ENCODE data around the gene DGCR8. TPM values are rescaled to one million over a fixed set of nuclear protein-coding genes. Genes with fewer than 3 reads are reported as not detected.
"Not testable (repeated sequence)": the region's sequence is repeated elsewhere in the genome, so short reads cannot be mapped to it uniquely, and the experiment has no call there.

DGCR8 gene
- total RNA-seq, 1 donor from 2014 or later, result 30.5 TPM

DNA sequence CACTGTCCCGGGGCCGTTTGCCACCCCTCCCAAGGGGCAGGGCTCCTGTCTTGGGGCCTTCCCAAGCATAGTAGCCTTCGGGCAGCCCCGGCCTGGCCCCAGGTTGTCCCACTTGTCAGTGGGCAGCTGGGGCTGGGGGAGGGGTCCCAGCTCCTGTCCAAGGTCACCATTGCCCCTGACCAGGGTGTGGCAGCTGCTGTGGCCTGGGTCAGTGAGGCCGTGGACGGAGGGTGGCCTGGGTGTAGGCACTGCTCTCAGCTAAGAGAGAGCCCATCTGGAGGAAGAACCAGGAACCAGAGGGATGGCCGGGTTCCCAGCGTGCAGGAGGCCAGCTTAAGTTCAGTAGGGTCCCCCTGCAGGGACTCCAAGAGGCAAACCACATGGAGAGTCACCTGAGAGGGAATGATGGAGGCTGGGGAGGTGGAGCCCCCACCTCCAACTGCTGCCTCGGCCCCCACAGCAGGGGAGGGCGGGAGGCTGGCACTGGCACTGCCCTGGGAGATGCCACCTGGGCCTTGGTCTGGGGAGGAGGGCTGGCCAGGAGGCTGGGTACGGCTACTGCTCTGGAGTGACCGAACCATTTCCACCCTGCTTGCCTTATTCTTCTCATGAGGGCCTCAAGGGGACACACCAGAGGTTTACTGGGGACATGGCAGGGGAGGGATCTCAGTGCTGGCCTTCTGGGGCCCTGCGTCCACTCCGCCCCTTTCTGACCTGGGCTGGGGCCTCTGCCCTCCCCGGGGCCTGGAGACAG lies 77.6 kb downstream of the DGCR8 start:
- TF ChIP-seq, protein P1, sequence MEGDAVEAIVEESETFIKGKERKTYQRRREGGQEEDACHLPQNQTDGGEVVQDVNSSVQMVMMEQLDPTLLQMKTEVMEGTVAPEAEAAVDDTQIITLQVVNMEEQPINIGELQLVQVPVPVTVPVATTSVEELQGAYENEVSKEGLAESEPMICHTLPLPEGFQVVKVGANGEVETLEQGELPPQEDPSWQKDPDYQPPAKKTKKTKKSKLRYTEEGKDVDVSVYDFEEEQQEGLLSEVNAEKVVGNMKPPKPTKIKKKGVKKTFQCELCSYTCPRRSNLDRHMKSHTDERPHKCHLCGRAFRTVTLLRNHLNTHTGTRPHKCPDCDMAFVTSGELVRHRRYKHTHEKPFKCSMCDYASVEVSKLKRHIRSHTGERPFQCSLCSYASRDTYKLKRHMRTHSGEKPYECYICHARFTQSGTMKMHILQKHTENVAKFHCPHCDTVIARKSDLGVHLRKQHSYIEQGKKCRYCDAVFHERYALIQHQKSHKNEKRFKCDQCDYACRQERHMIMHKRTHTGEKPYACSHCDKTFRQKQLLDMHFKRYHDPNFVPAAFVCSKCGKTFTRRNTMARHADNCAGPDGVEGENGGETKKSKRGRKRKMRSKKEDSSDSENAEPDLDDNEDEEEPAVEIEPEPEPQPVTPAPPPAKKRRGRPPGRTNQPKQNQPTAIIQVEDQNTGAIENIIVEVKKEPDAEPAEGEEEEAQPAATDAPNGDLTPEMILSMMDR (IDR thresholded peaks at IDR 0.05; ENCODE audit: insufficient read depth, low read length, severe bottlenecking), result no peak
- no peaks in the 10 kb centered on the region for H3K27me3 ChIP-seq (ENCODE audit: control insufficient read depth, insufficient read depth, low read length)
- H3K4me3 ChIP-seq (ENCODE audit: low read depth, low read length), result no peak overlapping the region
- FAIRE-seq (no peak), DNase-seq (ENCODE audit: low read depth) (no peak)
- no peaks in the 10 kb centered on the region for H3K36me3 ChIP-seq (ENCODE audit: control insufficient read depth, insufficient read depth, low read length)

DNA sequence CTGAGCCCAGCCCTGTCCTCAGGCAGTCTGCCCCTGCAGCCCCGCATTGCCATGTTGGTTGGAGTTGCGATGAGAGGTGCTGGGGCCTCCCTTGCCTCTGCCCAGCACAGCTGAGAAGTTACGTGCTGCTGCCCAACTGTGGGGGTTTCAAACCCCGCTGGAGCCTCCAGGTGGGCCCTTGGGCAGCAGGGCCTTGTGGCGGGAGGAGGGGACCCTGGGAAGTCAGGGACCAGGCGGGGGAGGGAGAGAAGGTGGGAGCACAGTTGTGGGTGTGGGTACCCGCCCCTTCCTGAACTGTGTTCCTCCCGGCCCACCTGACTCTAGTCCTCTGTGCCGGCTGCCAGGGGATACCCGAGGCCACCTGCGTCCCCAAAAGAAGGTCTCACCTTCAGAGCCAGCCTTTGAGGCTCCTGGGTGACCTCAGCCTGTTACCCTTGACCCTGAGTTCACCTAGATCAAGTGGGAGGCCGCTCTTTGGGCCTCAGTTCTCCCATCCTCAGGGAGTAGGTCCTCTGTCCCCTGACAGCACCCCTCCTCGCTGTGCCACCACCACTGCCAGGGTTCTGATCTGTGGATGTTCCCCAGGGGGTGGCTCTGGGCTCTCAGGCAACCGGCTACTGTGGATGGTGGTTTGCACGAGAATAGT lies 78.5 kb downstream of the DGCR8 start:
- TF ChIP-seq, protein P1 (IDR thresholded peaks at IDR 0.05; ENCODE audit: insufficient read depth, low read length, severe bottlenecking), result no peak
- no peak for DNase-seq (ENCODE audit: low read depth)
- no peak for FAIRE-seq
- no peaks in the 10 kb centered on the region for H3K27me3 ChIP-seq (ENCODE audit: control insufficient read depth, insufficient read depth, low read length)
- H3K36me3 ChIP-seq (ENCODE audit: control insufficient read depth, insufficient read depth, low read length), result no peaks in the 10 kb centered on the region
- no peak overlapping the region for H3K4me3 ChIP-seq (ENCODE audit: low read depth, low read length)

DNA sequence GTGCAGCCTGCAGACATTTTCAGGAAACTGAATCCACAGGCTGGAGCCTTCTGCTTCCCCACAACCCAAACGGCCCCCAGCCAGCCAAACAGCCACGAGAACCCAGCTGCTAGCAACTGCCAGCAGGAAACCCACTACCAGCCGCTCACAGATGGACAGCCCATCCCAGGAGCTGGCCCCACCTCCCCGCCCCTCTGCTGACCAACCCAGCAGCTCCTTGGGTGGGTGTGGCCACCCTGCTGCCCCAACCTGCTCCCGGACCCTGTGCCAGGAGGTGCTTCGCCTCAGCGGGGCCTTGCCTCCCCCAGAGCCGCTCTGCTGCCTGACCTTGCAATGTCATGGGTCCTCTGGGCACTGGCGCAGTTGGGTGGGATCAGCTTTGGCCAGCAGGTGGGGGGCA lies 79.0 kb downstream of the DGCR8 start:
- Histone ChIP-seq H3K36me3 (ENCODE audit: control insufficient read depth, insufficient read depth, low read length) (no peaks in the 10 kb centered on the region), H3K27me3 (ENCODE audit: control insufficient read depth, insufficient read depth, low read length) (no peaks in the 10 kb centered on the region), H3K4me3 (ENCODE audit: low read depth, low read length) (no peak overlapping the region)
- TF ChIP-seq, protein P1 (IDR thresholded peaks at IDR 0.05; ENCODE audit: insufficient read depth, low read length, severe bottlenecking), result no peak
- FAIRE-seq (no peak), DNase-seq (ENCODE audit: low read depth) (no peak)

DNA sequence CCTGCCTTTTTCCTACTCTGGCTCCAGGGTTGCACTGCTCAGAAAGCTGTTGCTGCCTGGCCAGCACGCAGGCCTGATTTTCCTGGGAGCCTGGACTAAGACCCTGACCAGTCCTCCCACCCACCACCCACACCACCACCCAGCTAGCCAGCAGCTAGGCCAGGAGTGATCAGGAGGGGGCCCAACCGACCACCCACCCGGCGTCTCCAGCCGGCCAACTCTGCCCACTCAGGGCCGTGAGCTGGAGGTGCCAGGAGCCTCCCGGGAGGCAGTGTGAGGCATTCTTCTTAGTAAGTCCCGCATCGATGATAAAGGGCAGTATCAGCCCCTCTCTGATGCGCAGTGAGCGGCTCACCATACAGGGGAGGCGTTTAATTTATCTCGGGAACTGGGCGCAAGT lies 79.5 kb downstream of the DGCR8 start:
- not testable (repeated sequence) for DNase-seq (ENCODE audit: low read depth); H3K36me3 ChIP-seq (ENCODE audit: control insufficient read depth, insufficient read depth, low read length); FAIRE-seq

DNA sequence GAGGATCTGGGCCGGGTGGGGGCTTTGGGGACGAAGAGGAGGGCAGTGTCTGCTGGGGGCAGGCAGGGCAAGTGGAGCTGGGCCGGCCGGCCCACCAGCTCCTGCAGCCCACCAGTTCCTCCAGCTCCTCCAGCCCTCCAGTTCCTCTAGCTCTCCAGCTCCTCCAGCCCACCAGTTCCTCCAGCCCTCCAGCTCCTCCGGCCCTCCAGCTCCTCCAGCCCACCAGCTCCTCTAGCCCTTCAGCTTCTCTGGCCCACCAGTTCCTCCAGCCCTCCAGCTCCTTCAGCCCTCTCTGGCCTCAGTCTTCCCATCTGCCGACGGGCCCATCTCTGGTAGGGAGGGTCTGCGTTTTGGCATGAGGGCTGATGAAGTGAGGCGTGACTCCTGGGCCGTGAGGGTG lies 80.0 kb downstream of the DGCR8 start:
- TF ChIP-seq, protein P1 (IDR thresholded peaks at IDR 0.05; ENCODE audit: insufficient read depth, low read length, severe bottlenecking), result no peak
- DNase-seq (ENCODE audit: low read depth) (no peak), FAIRE-seq (no peak)
- no peaks in the 10 kb centered on the region for H3K36me3 ChIP-seq (ENCODE audit: control insufficient read depth, insufficient read depth, low read length)
- H3K27me3 ChIP-seq (ENCODE audit: control insufficient read depth, insufficient read depth, low read length), result no peaks in the 10 kb centered on the region
- H3K4me3 ChIP-seq (ENCODE audit: low read depth, low read length), result no peak overlapping the region

More for the DNA sequence above, 79.5 kb downstream of the DGCR8 start:
- not testable (repeated sequence) for H3K4me3 ChIP-seq (ENCODE audit: low read depth, low read length); H3K27me3 ChIP-seq (ENCODE audit: control insufficient read depth, insufficient read depth, low read length)

Other genes starting within 250 kb of the DGCR8 start
- 2.8 and 7.6 TPM in 2 replicates for gene GNB1L, start 225.4 kb upstream of the DGCR8 start, total RNA-seq
- 9.5 and 11.0 TPM in 2 replicates for gene RTL10, start 225.4 kb upstream of the DGCR8 start, total RNA-seq
- 221 and 272 TPM in 2 replicates for gene COMT, start 138.5 kb upstream of the DGCR8 start, total RNA-seq
- gene TXNRD2, start 138.4 kb upstream of the DGCR8 start, total RNA-seq, result 12.9 and 19.1 TPM in 2 replicates
- 19.2 and 23.2 TPM in 2 replicates for gene ARVCF, start 63.4 kb upstream of the DGCR8 start, total RNA-seq
- gene TANGO2, start 59.1 kb upstream of the DGCR8 start, total RNA-seq, result 41.6 and 44.2 TPM in 2 replicates
- gene RANBP1, start 35.9 kb downstream of the DGCR8 start, total RNA-seq, result 147 and 263 TPM in 2 replicates
- 37.9 and 40.7 TPM in 2 replicates for gene TRMT2A, start 37.0 kb downstream of the DGCR8 start, total RNA-seq
- 4.1 and 6.6 TPM in 2 replicates for gene ZDHHC8, start 51.6 kb downstream of the DGCR8 start, total RNA-seq
- not detected in 2 replicates for gene CCDC188, start 70.8 kb downstream of the DGCR8 start, total RNA-seq
- gene RTN4R, start 188.1 kb downstream of the DGCR8 start, total RNA-seq, result 2.6 and 2.8 TPM in 2 replicates
- 27.4 and 37.5 TPM in 2 replicates for gene DGCR6L, start 239.8 kb downstream of the DGCR8 start, total RNA-seq